Measurements from ENCODE around the gene UTP11.

- TF ChIP-seq POLR2A (IDR thresholded peaks at IDR 0.05) (no peak), CTCF (IDR thresholded peaks at IDR 0.05) (no peak), POLR2AphosphoS5 (IDR thresholded peaks at IDR 0.05) (no peak), EP300 (IDR thresholded peaks at IDR 0.05) (no peak)
These were observed 12.7 kb downstream of the UTP11 start for GRCh38 chr1:38025233-38025632.
